ENCODE measurements around the gene SLC39A9. TPM values are rescaled to one million over a fixed set of nuclear protein-coding genes. Genes with fewer than 3 reads are reported as not detected.

The SLC39A9 gene
- 96.2 and 115 TPM in 2 replicates for total RNA-seq

GRCh38 chr14:69398053-69398817, at the start of gene SLC39A9, which contains the start of gene ERH:
Gene SLC39A9 (plus strand): TSS chr14:69398692. CDS start chr14:69399370, 678 bp downstream.
Gene ERH (minus strand): TSS chr14:69398299. CDS start chr14:69398233, 66 bp downstream.

GRCh38 chr14:69484444-69485314, 86.2 kb downstream of the SLC39A9 start, which contains the start of gene PLEKHD1:
Gene PLEKHD1 (plus strand): TSS chr14:69484728. CDS start chr14:69484966, 238 bp downstream.

Other genes starting within 250 kb of the SLC39A9 start
- gene DCAF5, start 245.6 kb upstream of the SLC39A9 start, total RNA-seq = 11.1 and 13.6 TPM in 2 replicates
- 15.9 and 22.3 TPM in 2 replicates for gene EXD2, start 207.2 kb upstream of the SLC39A9 start, total RNA-seq
- 0.30 and 0.65 TPM in 2 replicates for gene GALNT16, start 138.5 kb upstream of the SLC39A9 start, total RNA-seq
- 178 and 191 TPM in 2 replicates for gene ERH, start 393 bp upstream of the SLC39A9 start, total RNA-seq
- gene PLEKHD1, start 86.0 kb downstream of the SLC39A9 start, total RNA-seq = under 0.01 TPM in 1 of 2 replicates, not detected in the other
- gene CCDC177, start 176.2 kb downstream of the SLC39A9 start, total RNA-seq = not detected in 2 replicates
- gene SUSD6, start 212.9 kb downstream of the SLC39A9 start, total RNA-seq = 7.9 and 9.1 TPM in 2 replicates

All from epithelial cell of umbilical artery (primary cell).